Endothelial cell (in vitro differentiated cells): ENCODE data around the gene PURA. TPM values are rescaled to one million over a fixed set of nuclear protein-coding genes. Genes with fewer than 3 reads are reported as not detected.

Experiments
- DNase-seq: peaks from one replicate; pipeline ENCODE4 v3.0.0; 2021; ENCODE audit warnings: low spot score
- H3K27ac Mint-ChIP-seq: one replicate; pipeline ENCODE4 v1.8.0; 2021; ENCODE audit warnings: mixed read lengths, inconsistent platforms; ENCODE audit not compliant: unreplicated experiment
- H3K27me3 Mint-ChIP-seq: one replicate; pipeline ENCODE4 v1.8.0; 2021; ENCODE audit warnings: mild to moderate bottlenecking, moderate library complexity, mixed read lengths, inconsistent platforms; ENCODE audit not compliant: unreplicated experiment
- H3K36me3 Mint-ChIP-seq: one replicate; pipeline ENCODE4 v1.8.0; 2021; ENCODE audit warnings: mild to moderate bottlenecking, low read depth, mixed read lengths, inconsistent platforms; ENCODE audit not compliant: unreplicated experiment
- H3K4me1 Mint-ChIP-seq: one replicate; pipeline ENCODE4 v1.8.0; 2021; ENCODE audit warnings: mild to moderate bottlenecking, mixed read lengths, inconsistent platforms; ENCODE audit not compliant: unreplicated experiment
- H3K4me3 Mint-ChIP-seq: one replicate; pipeline ENCODE4 v1.8.0; 2021; ENCODE audit warnings: mild to moderate bottlenecking, mixed read lengths, inconsistent platforms; ENCODE audit not compliant: unreplicated experiment
- H3K9me3 Mint-ChIP-seq: one replicate; pipeline ENCODE4 v1.8.0; 2021; ENCODE audit warnings: mixed read lengths, inconsistent platforms; ENCODE audit not compliant: unreplicated experiment
- total RNA-seq: library from RNA; stranded (reverse); fragmentation: NEBNext Ultra II Directional; extraction: Animal tissue kit (Norgen Biotek cat#: 25700); gene quantifications from one replicate; pipeline ENCODE4 v1.2.1, GENCODE V29; 2021; ENCODE audit not compliant: unreplicated experiment
- TF ChIP-seq, protein P1 (sequence below): fragments of 200-600 bp; sonication (generic); IDR thresholded peaks from one replicate; pipeline ENCODE4 v1.5.0; 2021; ENCODE audit warnings: antibody characterized with exemption; ENCODE audit not compliant: unreplicated experiment

The PURA gene
- total RNA-seq, 1 donor from 2014 or later: 6.2 TPM

DNA sequence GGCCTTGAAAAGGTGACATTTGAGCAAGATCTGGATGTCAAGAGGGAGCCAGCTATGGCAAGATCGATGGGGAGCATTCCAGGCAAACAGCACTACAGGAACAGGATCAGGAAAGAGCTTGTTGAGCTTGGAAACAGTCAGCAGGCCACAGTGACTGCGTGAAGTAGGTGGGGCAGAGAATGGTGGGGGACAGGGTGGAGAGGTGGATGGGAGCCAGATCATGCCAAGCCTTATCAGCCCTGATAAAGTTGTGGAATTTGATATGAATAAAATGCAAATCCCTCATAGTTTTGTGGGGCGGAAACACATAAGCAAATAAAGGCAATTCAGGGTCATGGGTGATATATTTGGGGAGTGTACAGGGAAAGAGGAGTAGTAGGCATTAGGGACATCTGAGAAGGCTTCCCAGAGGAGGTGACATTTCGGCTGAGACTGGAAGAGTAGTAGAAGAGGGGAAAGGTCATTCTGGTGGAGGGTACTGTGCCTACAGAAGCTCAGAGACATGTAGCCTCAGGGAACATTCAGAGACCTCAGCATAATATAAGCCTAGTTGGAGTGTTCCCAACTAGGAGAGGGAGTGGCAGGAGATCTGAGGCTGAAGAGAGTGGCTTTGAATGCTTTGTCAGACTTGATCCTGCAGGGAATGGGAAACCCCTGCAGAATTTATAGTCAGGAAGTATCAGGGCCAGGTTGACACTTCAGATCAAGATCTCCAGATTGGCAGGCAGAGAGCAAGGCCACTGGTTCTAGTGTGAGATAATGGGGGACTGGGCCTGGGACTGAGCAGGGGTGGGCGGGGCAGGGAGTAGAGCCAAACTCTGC lies 51.4 kb downstream of the PURA start:
- no peak overlapping the region for H3K27ac Mint-ChIP-seq
- no peak overlapping the region for H3K4me3 Mint-ChIP-seq
- peaks cover 11% of the 10 kb centered on the region for H3K4me1 Mint-ChIP-seq
- no peak for DNase-seq
- H3K36me3 Mint-ChIP-seq: no peaks in the 10 kb centered on the region
- TF ChIP-seq, protein P1, sequence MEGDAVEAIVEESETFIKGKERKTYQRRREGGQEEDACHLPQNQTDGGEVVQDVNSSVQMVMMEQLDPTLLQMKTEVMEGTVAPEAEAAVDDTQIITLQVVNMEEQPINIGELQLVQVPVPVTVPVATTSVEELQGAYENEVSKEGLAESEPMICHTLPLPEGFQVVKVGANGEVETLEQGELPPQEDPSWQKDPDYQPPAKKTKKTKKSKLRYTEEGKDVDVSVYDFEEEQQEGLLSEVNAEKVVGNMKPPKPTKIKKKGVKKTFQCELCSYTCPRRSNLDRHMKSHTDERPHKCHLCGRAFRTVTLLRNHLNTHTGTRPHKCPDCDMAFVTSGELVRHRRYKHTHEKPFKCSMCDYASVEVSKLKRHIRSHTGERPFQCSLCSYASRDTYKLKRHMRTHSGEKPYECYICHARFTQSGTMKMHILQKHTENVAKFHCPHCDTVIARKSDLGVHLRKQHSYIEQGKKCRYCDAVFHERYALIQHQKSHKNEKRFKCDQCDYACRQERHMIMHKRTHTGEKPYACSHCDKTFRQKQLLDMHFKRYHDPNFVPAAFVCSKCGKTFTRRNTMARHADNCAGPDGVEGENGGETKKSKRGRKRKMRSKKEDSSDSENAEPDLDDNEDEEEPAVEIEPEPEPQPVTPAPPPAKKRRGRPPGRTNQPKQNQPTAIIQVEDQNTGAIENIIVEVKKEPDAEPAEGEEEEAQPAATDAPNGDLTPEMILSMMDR: no peak
- peaks cover 1% of the 10 kb centered on the region for H3K27me3 Mint-ChIP-seq
- no peaks in the 10 kb centered on the region for H3K9me3 Mint-ChIP-seq

DNA sequence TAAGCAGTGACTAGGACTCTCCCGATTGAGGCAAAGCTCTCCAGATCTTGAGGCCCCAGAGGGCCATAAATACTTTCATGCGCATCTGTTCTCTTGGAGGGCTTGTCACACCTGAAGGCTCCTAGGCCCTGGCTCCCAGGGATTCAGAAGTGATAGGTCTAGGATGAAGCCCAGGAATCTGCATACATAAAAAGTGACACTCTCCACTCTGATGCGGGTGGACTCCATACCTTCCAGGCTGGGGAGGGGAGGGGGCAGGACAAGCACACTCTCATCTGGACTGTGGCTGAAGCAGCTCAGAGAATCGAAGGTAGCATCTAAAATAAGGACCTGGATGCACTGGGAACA lies 52.0 kb downstream of the PURA start:
- Mint-ChIP-seq H3K4me1 (peaks cover 11% of the 10 kb centered on the region), H3K36me3 (no peaks in the 10 kb centered on the region), H3K27ac (no peak overlapping the region), H3K27me3 (peaks cover 1% of the 10 kb centered on the region), H3K4me3 (no peak overlapping the region), H3K9me3 (no peaks in the 10 kb centered on the region)
- DNase-seq: no peak
- TF ChIP-seq, protein P1: no peak

DNA sequence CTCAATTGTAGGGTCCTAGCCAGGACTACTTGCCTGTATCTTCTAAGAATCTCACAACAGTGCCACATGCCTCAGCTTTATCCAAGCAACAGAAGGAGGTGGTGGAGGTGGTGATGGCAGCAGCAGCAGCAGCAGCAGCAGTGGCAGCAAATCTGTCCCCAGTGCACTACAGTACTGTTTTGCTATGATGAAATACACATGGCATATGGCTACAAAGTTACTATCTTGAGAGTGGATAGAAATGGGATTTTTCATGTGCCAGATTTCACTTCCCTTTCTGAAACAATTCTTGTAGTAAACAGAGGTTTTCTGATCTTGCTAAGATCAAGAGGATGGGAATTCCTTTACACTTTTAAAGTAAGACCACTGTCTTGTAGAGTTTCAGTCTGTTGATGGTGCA lies 53.0 kb downstream of the PURA start:
- Mint-ChIP-seq H3K4me1 (peaks cover 11% of the 10 kb centered on the region), H3K27me3 (peaks cover 1% of the 10 kb centered on the region), H3K4me3 (no peak overlapping the region), H3K27ac (no peak overlapping the region), H3K36me3 (no peaks in the 10 kb centered on the region), H3K9me3 (no peaks in the 10 kb centered on the region)
- TF ChIP-seq, protein P1: no peak
- DNase-seq: no peak

DNA sequence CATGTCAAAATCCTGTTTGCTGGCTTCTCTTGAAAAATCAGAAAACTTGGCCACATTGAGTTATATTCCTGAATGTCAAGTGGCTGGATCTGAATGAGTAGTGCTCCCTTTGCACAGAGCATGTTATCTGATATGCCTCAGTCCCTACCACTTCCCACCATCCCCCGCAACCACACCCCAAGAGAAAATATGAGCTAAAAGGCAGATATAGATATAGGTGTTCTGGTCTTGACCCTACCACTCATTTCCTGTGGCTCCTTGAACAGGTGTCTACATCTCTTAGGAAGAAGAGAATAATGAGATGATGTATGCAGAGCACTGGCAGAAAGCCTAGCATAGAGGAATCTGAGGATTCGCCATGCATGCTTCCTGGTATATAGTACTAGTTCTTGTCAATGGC lies 54.5 kb downstream of the PURA start:
- Mint-ChIP-seq H3K27me3 (peaks cover 3% of the 10 kb centered on the region), H3K4me3 (no peak overlapping the region), H3K4me1 (peaks cover 11% of the 10 kb centered on the region), H3K36me3 (no peaks in the 10 kb centered on the region), H3K9me3 (no peaks in the 10 kb centered on the region), H3K27ac (no peak overlapping the region)
- TF ChIP-seq, protein P1: no peak
- DNase-seq: no peak

DNA sequence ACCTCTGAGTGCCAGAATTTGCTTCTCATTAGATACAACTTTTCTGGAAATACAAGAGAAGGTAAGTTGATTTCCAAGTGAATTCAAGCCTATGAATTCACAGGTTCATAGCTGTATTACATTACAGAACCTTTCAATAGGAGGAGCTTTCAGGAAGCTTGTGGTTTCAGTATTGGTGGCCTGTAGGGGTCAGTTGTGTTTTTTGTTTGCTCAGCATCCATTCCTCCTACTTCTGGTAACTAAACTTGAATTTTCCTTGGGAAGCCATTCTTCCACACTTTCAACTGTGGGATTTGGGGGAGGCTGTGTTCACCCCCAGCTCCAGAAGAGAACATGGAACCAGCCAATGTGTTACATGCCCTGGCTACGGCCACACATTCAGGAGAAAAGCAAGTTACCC lies 55.5 kb downstream of the PURA start:
- TF ChIP-seq, protein P1: no peak

More for the DNA sequence above, 55.5 kb downstream of the PURA start:
- Mint-ChIP-seq H3K27me3 (peaks cover 2% of the 10 kb centered on the region), H3K27ac (no peak overlapping the region), H3K36me3 (no peaks in the 10 kb centered on the region), H3K9me3 (no peaks in the 10 kb centered on the region), H3K4me1 (peaks cover 13% of the 10 kb centered on the region), H3K4me3 (no peak overlapping the region)
- DNase-seq: no peak
